ENCODE data around the gene SUCO.

GRCh38 chr1:172585861-172586260, 52.9 kb downstream of the SUCO start:
- TF ChIP-seq, protein P1, sequence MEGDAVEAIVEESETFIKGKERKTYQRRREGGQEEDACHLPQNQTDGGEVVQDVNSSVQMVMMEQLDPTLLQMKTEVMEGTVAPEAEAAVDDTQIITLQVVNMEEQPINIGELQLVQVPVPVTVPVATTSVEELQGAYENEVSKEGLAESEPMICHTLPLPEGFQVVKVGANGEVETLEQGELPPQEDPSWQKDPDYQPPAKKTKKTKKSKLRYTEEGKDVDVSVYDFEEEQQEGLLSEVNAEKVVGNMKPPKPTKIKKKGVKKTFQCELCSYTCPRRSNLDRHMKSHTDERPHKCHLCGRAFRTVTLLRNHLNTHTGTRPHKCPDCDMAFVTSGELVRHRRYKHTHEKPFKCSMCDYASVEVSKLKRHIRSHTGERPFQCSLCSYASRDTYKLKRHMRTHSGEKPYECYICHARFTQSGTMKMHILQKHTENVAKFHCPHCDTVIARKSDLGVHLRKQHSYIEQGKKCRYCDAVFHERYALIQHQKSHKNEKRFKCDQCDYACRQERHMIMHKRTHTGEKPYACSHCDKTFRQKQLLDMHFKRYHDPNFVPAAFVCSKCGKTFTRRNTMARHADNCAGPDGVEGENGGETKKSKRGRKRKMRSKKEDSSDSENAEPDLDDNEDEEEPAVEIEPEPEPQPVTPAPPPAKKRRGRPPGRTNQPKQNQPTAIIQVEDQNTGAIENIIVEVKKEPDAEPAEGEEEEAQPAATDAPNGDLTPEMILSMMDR (IDR thresholded peaks at IDR 0.05; ENCODE audit: extremely low read depth in 1 of 2, insufficient read depth in 1 of 2, low read depth in 1 of 2, low read length in 2 of 2), result no peak
- no peak for TF ChIP-seq POLR2AphosphoS5 (IDR thresholded peaks at IDR 0.05; ENCODE audit: insufficient read depth, low read depth, low read length)
- no peak for TF ChIP-seq POLR2A (IDR thresholded peaks at IDR 0.05; ENCODE audit: low read depth, low read length)
- no peak for TF ChIP-seq EZH2 (IDR thresholded peaks at IDR 0.05; ENCODE audit: borderline replicate concordance, low read depth, low read length, severe bottlenecking)
- no peak for TF ChIP-seq MYC (IDR thresholded peaks at IDR 0.05; ENCODE audit: low read depth, low read length)
- TF ChIP-seq MAX (IDR thresholded peaks at IDR 0.05; ENCODE audit: insufficient read depth, insufficient read length), result no peak
- TF ChIP-seq FOS (IDR thresholded peaks at IDR 0.05; ENCODE audit: borderline replicate concordance, insufficient read depth, low read length), result no peak
